MM.1S (cell line): ENCODE measurements around the gene KCND2.

Source experiments
- DNase-seq: peaks from one replicate; pipeline ENCODE4 v3.0.0-alpha.2; 2015
- H2AFZ ChIP-seq: fragments of 300-600 bp; sonication (generic); 2 replicates; pipeline ENCODE4 v1.6.0; 2016; ENCODE audit warnings: antibody characterized with exemption, low read length
- H3F3A ChIP-seq: fragments of 300-600 bp; sonication (generic); 2 replicates; pipeline ENCODE4 v1.6.1; 2016; ENCODE audit warnings: mild to moderate bottlenecking, antibody characterized with exemption, low read length, moderate library complexity, mixed read lengths; ENCODE audit not compliant: insufficient read depth
- H3K27ac ChIP-seq: fragments of 300-600 bp; sonication (generic); 2 replicates; pipeline ENCODE4 v1.5.1; 2016; ENCODE audit warnings: mild to moderate bottlenecking, low read length
- H3K27me3 ChIP-seq: fragments of 300-600 bp; sonication (generic); replicated peaks from 2 replicates; pipeline ENCODE4 v1.6.0; 2016; ENCODE audit warnings: low read length; ENCODE audit not compliant: insufficient read depth
- H3K36me3 ChIP-seq: fragments of 300-600 bp; sonication (generic); replicated peaks from 2 replicates; pipeline ENCODE4 v1.6.1; 2016; ENCODE audit warnings: mild to moderate bottlenecking, low read length, mixed read lengths; ENCODE audit not compliant: insufficient read depth
- H3K4me1 ChIP-seq: fragments of 300-600 bp; sonication (generic); 2 replicates; pipeline ENCODE4 v1.6.1; 2016; ENCODE audit warnings: low read length, mixed read lengths
- H3K4me2 ChIP-seq: fragments of 300-600 bp; sonication (generic); 2 replicates; pipeline ENCODE4 v1.6.0; 2016; ENCODE audit warnings: low read depth, low read length
- H3K4me3 ChIP-seq: fragments of 300-600 bp; sonication (generic); 2 replicates; pipeline ENCODE4 v1.5.1; 2016; ENCODE audit warnings: low read length, mixed read lengths
- H3K79me2 ChIP-seq: fragments of 300-600 bp; sonication (generic); 2 replicates; pipeline ENCODE4 v1.6.1; 2016; ENCODE audit warnings: mixed run types, low read length, mixed read lengths
- H3K9ac ChIP-seq: fragments of 300-600 bp; sonication (generic); 2 replicates; pipeline ENCODE4 v1.6.1; 2016; ENCODE audit warnings: low read length, mixed read lengths
- H3K9me2 ChIP-seq: fragments of 300-600 bp; sonication (generic); replicated peaks from 2 replicates; pipeline ENCODE4 v1.6.1; 2016; ENCODE audit warnings: mild to moderate bottlenecking, low read length, mixed read lengths; ENCODE audit not compliant: insufficient read depth
- H3K9me3 ChIP-seq: fragments of 300-600 bp; sonication (generic); replicated peaks from 2 replicates; pipeline ENCODE4 v1.6.1; 2016; ENCODE audit warnings: mild to moderate bottlenecking, low read length, mixed read lengths; ENCODE audit not compliant: insufficient read depth
- H4K20me1 ChIP-seq: fragments of 300-600 bp; sonication (generic); 2 replicates; pipeline ENCODE4 v1.6.1; 2016; ENCODE audit warnings: mild to moderate bottlenecking, low read length, moderate library complexity, mixed read lengths; ENCODE audit not compliant: insufficient read depth
- EZH2 ChIP-seq: fragments of 300-600 bp; sonication (generic); optimal IDR thresholded peaks from 2 replicates; pipeline ENCODE3; 2017; ENCODE audit warnings: low read depth, mild to moderate bottlenecking, antibody characterized with exemption, low read length, mixed read lengths
- EZH2phosphoT487 ChIP-seq: fragments of 300-600 bp; sonication (generic); IDR thresholded peaks from 2 replicates; pipeline ENCODE4 v1.6.1; 2018; ENCODE audit warnings: antibody characterized with exemption, low read length
- TF ChIP-seq, protein P1 (sequence below): fragments of 300-600 bp; sonication (generic); IDR thresholded peaks from 2 replicates; pipeline ENCODE4 v1.5.1; 2016; ENCODE audit warnings: antibody characterized with exemption, low read length, mixed read lengths

The KCND2 gene

GRCh38 chr7:120600607-120601006 lies 327.6 kb downstream of the KCND2 start:
- Histone ChIP-seq H3K9ac (no peak overlapping the region), H3K79me2 (no peaks in the 10 kb centered on the region)
- TF ChIP-seq, protein P1, sequence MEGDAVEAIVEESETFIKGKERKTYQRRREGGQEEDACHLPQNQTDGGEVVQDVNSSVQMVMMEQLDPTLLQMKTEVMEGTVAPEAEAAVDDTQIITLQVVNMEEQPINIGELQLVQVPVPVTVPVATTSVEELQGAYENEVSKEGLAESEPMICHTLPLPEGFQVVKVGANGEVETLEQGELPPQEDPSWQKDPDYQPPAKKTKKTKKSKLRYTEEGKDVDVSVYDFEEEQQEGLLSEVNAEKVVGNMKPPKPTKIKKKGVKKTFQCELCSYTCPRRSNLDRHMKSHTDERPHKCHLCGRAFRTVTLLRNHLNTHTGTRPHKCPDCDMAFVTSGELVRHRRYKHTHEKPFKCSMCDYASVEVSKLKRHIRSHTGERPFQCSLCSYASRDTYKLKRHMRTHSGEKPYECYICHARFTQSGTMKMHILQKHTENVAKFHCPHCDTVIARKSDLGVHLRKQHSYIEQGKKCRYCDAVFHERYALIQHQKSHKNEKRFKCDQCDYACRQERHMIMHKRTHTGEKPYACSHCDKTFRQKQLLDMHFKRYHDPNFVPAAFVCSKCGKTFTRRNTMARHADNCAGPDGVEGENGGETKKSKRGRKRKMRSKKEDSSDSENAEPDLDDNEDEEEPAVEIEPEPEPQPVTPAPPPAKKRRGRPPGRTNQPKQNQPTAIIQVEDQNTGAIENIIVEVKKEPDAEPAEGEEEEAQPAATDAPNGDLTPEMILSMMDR = no peak
- no peak for TF ChIP-seq EZH2phosphoT487
- TF ChIP-seq EZH2 = no peak

GRCh38 chr7:120603366-120603765 lies 330.4 kb downstream of the KCND2 start:
- Histone ChIP-seq H3K27ac (no peak overlapping the region), H3K4me2 (no peak overlapping the region), H2AFZ (no peak overlapping the region), H3F3A (no peaks in the 10 kb centered on the region), H3K9ac (no peak overlapping the region), H4K20me1 (no peaks in the 10 kb centered on the region), H3K79me2 (no peaks in the 10 kb centered on the region), H3K9me3 (no peaks in the 10 kb centered on the region), H3K36me3 (no peaks in the 10 kb centered on the region), H3K4me3 (no peak overlapping the region), H3K4me1 (no peaks in the 10 kb centered on the region), H3K9me2 (no peaks in the 10 kb centered on the region), H3K27me3 (no peaks in the 10 kb centered on the region)
- no peak for DNase-seq
- TF ChIP-seq EZH2 (no peak), EZH2phosphoT487 (no peak)
- TF ChIP-seq, protein P1 = no peak

More at GRCh38 chr7:120600607-120601006, 327.6 kb downstream of the KCND2 start:
- no peaks in the 10 kb centered on the region for H3K9me3 ChIP-seq
- H3K9me2 ChIP-seq = no peaks in the 10 kb centered on the region
- no peak overlapping the region for H3K4me2 ChIP-seq
- no peak overlapping the region for H2AFZ ChIP-seq
- no peak overlapping the region for H3K4me3 ChIP-seq
- no peaks in the 10 kb centered on the region for H3K36me3 ChIP-seq
- H3F3A ChIP-seq = no peaks in the 10 kb centered on the region
- H3K27me3 ChIP-seq = no peaks in the 10 kb centered on the region
- H4K20me1 ChIP-seq = no peaks in the 10 kb centered on the region
- no peak overlapping the region for H3K27ac ChIP-seq
- H3K4me1 ChIP-seq = no peaks in the 10 kb centered on the region
- DNase-seq = no peak

DNA sequence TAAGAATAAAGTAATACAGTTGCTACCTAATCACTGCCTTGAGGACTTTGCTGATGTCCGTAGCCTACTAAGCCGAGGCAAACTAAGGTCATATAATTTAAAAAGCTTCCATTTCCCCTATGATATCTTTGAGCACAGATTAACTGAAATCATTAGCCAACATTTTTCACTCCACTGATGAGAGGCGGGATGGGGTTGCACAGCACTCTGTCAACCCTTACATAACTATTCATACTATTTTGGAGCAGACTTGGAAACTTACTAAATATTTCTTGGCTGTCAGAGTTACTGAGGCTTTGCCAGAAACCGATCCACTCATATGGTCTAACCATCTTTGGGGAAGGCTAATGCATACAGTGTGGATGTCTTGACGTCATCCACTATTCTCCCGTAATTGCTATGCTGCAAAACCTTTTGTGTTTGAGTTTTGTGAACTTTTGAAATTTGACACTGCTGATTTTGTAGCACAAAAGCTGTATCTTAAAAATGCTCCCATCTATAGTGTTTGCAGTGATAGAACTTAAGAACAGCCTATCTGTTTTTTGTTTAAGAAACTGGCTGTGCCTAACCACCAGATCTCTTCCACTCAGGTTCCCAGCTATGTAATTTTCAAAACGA lies 336.3 kb downstream of the KCND2 start:
- no peaks in the 10 kb centered on the region for H3F3A ChIP-seq
- no peaks in the 10 kb centered on the region for H3K36me3 ChIP-seq
- H3K79me2 ChIP-seq = no peaks in the 10 kb centered on the region
- no peak for TF ChIP-seq EZH2
- TF ChIP-seq, protein P1 = no peak
- no peak for TF ChIP-seq EZH2phosphoT487
- H3K9me2 ChIP-seq = no peaks in the 10 kb centered on the region
- no peaks in the 10 kb centered on the region for H4K20me1 ChIP-seq
- no peak overlapping the region for H3K27ac ChIP-seq
- no peak overlapping the region for H3K9ac ChIP-seq
- no peaks in the 10 kb centered on the region for H3K27me3 ChIP-seq
- H3K4me1 ChIP-seq = no peaks in the 10 kb centered on the region
- H2AFZ ChIP-seq = no peak overlapping the region
- DNase-seq = no peak
- no peak overlapping the region for H3K4me2 ChIP-seq
- no peaks in the 10 kb centered on the region for H3K9me3 ChIP-seq
- H3K4me3 ChIP-seq = no peak overlapping the region
